Activated CD8-positive, alpha-beta memory T cell treated with anti-CD3 and anti-CD28 coated beads for 4 hours (primary cell): ENCODE measurements around the gene ZC3H7A.
"Not testable (repeated sequence)": the region's sequence is repeated elsewhere in the genome, so short reads cannot be mapped to it uniquely, and the experiment has no call there.

Source experiments
- DNase-seq, 2 donors: peaks; one replicate each; pipeline ENCODE4 v3.0.0-alpha.2; 2020; ENCODE audit warnings: low read depth in 2 of 2

ZC3H7A gene

GRCh38 chr16:11799509-11800381 lies 2.7 kb upstream of the ZC3H7A start:
- DNase-seq: no peak

DNA sequence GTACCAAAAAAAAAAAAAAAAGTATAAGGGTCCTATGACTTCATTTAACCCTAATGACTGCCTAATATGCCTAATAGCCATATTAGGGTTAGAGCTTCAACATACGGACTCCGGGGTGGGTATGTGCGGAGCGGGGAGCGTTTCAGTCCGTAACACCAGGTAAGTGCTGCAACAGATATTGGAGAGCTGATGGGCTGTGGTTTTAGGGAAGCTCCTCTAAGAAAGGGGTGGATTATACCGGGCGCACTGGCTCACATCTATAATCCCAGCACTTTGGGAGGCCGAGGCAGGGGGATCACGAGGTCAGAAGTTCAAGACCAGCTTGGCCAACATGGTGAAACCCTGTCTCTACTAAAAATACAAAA lies 1.9 kb upstream of the ZC3H7A start:
- DNase-seq: no peak

DNA sequence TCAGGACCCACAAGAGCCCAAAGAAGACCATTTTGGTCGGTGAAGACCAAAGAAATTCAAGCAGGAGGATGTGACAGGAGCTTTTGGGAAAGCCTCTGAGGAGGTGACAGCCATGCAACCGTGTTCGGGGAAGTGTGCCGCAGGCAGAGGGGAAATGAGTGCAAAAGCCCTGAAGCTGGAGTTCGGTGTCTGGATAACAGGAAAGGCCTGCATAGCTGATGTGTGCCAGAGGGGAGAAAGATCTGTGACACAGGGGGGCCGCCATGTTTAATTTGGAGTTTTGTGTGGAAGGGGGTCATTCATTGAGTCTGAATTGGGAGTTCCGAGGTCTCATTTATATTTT lies 870 bp upstream of the ZC3H7A start:
- no peak for DNase-seq

- DNase-seq: no peak
Measured at GRCh38 chr16:11796227-11797165, 562 bp downstream of the ZC3H7A start.

DNA sequence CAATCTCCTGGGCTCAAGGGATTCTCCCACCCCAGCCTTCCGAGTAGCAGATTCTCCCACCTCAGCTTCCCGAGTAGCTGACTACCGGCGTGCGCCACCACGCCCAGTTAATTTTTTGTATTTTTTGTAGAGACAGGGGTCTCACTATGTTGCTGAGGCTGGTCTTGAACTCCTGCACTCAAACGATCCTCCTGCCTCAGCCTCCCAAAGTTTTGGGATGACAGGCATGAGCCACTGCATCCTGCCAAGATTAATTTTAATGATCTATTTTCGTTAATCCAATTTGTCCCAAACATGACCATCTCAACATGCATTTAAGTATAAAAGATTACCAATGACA lies 1.2 kb downstream of the ZC3H7A start:
- no peak for DNase-seq

DNA sequence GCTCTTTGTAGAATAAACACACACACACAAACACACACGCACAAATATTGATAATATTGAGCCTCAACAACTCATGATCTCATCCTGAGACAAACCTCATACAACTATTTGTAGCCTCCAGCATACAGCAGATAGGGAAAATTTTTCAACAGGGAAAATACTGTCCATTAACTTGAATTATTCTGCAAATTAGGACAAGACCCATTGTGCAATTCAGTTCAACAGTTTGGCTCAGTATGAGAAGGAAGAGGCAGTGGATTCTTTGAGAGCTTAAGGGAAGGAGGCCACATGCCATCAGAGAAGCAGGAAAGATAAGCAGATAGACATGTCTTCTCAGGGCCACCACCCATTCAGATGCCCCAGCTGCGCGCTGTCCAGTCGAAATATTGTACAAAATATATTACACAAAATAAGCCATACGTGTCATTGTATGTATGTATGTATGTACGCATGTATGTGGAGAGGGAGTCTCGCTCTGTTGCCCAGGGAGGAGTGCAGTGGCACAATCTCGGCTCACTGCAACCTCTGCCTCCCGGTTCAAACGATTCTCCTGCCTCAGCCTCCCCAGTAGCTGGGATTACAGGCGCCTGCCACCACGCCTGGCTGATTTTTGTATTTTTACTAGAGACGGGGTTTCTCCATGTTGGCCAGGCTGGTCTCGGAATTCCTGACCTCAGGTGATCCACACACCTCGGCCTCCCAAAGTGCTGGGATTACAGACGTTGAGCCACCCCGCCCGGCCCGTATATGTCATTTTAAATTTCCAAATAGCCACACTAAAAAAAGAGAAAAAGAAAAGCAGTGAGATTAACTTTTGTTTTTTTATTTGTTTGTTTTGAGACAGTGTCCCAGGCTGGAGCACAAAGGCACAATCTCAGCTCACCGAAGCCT lies 1.8 kb downstream of the ZC3H7A start:
- DNase-seq: no peak

DNA sequence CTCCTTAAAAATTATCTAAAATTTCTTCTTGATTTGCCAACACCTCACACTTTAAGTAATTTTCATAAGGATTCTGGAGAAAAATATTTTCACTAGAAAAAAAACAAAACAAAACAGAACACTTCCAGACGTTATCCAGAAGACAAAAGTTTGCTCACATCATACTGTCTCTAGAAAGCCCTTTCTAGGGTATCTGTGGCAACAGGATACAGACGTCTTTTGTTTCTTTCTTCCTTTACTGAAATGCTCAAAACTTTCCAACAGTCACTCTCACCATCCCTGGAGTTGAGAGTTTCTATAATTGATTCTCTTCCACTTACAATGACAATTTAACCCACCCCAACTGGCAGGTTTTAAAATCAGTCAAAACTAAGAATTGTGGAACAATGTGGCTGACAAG lies 2.6 kb downstream of the ZC3H7A start:
- DNase-seq: no peak

DNA sequence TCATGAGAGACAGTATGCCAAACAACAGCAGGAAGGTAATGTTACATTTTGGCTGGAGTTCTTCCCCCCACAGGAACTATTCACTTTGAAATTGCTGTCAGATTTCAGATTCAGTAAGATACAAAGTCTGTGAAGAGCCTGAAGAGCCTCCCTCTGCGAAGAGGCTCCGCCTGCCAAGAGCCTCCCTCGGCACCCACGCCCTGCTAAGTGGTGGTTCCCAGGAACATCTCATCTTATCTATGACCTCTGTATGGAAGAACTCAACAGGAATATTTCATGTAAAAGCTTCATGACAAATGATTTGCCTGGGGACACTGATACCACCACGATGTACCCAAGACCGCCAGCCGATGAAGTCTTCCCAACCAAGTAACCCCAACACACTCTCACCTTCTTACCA lies 3.2 kb downstream of the ZC3H7A start:
- DNase-seq: no peak

GRCh38 chr16:11792410-11793241 lies 4.4 kb downstream of the ZC3H7A start:
- no peak for DNase-seq

DNA sequence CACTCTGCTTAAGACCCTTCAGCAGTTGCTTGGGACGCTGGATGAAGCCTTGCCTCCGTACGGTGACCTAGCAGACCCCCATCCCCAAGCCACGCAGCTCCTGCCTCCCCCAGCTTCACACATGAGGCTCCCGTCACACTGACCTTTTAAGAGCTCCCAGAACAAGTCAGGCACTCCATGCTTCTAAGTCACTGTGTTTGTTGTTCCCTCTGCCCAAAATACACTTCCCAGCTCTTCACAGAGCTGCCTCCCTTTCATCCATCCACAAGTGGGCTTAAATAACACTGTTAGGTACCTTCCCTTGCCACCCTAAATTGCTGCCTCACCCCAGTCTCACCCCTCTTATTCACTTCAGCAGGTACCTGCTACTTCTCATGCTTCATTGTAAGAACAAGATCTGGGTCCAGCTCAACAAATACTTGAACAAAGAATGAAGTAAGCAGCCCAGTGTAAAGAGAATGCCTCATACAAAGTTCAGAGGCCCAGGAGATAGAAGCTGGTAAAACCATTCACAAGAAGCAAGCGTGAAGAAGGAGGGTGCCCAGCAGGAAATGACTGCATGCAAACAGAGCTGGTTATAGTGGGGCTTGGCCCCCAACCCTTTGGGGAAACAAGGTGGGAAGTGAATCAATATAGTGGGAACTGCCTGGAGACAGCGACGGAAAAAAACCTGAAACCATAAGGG lies 5.8 kb downstream of the ZC3H7A start:
- no peak for DNase-seq

- no peak for DNase-seq
Measured at GRCh38 chr16:11788914-11789313, 8.1 kb downstream of the ZC3H7A start.

- DNase-seq: not testable (repeated sequence)
Measured at GRCh38 chr16:11784980-11785599, 12.0 kb downstream of the ZC3H7A start.

- not testable (repeated sequence) for DNase-seq
Measured at GRCh38 chr16:11784381-11784780, 12.7 kb downstream of the ZC3H7A start.

GRCh38 chr16:11784038-11784369 lies 13.1 kb downstream of the ZC3H7A start:
- DNase-seq: no peak

- no peak for DNase-seq
Measured at GRCh38 chr16:11783319-11784037, 13.6 kb downstream of the ZC3H7A start.

- DNase-seq: no peak
Measured at GRCh38 chr16:11781773-11782172, 15.3 kb downstream of the ZC3H7A start.

DNA sequence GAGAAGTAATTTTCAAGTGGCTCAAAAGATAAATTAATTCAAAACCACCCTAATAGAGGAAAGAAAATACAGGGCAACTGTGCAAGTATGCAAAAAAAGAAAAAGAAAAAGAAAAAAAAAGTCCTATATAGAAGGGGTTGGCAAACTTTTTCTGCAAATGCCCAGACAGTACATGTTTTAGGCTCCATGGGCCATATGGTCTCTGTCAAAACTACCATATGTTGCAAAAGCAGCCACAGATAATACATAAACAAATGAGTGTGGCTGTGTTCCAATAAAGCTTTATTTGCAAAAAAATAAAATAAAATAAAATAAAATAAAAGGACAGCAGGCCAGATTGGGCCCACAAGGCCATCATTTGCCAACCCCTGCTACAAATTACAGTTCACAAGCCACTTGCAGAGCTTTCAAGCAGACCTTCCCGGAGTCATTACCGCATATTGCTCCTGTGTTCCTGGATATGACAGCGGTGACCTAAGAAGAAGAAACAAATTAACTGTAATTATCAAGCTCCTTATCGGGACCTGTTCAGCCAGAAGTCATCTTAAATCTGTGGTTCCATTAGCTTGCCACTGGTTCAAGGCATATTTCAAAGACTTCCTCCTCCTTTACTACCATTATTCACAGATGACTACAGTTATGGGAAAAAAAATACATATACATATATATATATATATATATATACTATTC lies 15.9 kb downstream of the ZC3H7A start:
- no peak for DNase-seq

GRCh38 chr16:11779074-11779473 lies 18.0 kb downstream of the ZC3H7A start:
- no peak for DNase-seq

GRCh38 chr16:11774065-11774626 lies 22.9 kb downstream of the ZC3H7A start:
- no peak for DNase-seq
